ENCODE measurements around the gene COL10A1. TPM values are rescaled to one million over a fixed set of nuclear protein-coding genes. Genes with fewer than 3 reads are reported as not detected.

The COL10A1 gene
- total RNA-seq, 1 donor, result 4.3 TPM

DNA sequence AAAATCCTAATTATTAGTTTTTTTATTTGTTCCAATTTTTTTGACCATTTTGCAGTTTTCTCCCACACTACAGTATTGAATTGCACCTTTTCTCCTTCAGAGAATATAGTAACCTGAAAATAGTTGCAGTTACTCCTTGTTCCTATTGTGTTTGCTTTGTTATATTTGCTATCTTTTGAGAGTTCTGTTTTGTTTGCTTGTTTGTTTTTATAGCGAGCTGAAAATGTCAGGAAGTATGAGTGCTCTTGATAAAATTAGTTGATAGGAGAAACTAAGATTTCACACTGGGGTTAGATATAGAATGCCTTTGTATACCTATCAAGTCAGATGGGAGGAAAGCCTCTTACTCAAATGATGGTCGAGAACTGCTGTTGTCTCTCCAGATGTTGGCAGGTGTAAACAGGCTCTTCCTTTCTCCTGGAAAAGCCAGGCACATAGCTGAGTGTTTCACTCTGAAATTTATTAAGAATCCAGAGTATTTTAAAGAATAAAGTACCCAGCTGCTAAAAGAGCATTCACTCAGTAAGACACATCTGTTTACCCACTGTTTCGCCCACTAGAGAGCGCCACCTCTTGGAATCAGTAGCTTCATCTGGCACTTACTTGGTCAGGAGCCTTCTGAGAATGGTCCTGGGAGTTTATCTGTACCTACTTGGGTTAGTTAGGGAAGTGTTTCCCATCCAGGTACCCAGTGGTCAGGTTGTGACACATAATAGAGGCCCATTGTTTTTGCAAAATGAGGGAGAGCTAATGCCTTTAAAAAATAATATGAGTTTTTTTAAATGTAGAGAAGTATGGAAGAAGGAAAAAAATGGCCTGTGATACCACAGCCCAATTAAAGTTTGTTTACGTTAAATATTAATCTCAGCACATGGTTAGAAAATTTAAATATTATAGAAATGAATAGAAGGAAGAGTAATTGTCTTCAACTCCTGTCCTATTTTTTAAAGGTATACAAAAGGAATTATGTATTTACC, 14.1 kb downstream of the COL10A1 start:
- H3K4me3 ChIP-seq (ENCODE audit: low read depth, low read length), result no peak overlapping the region
- peak; percentile 47 for DNase-seq (ENCODE audit: low read depth)
- TF ChIP-seq CTCF (IDR thresholded peaks at IDR 0.05; ENCODE audit: insufficient read depth, low read depth, low read length), result peak; percentile 78

GRCh38 chr6:116108836-116109235, 17.1 kb downstream of the COL10A1 start:
- no peak for TF ChIP-seq CTCF (IDR thresholded peaks at IDR 0.05; ENCODE audit: insufficient read depth, low read depth, low read length)
- no peak overlapping the region for H3K4me3 ChIP-seq (ENCODE audit: low read depth, low read length)
- DNase-seq (ENCODE audit: low read depth), result no peak

DNA sequence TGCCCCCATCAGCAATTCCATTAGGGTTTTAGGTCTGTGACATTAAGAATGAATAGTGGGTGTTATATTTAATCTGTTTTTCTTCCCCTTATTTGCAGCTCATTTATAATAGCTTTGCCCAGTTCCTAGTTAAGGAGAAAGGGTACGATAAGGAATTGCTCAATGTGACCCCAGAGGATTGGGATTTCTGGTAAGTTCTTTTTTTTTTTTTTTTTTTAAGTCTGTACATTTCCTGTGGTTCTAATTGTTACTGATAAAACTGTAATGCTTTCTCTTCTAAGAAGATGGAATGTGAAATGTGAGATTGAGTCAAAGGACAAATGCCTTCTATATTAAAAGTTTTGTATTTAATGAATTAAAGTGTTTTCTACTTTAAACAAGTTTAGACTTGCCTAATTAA, 19.8 kb downstream of the COL10A1 start:
- peak; percentile 71 for DNase-seq (ENCODE audit: low read depth)
- no peak for TF ChIP-seq CTCF (IDR thresholded peaks at IDR 0.05; ENCODE audit: insufficient read depth, low read depth, low read length)
- no peak overlapping the region for H3K4me3 ChIP-seq (ENCODE audit: low read depth, low read length)

DNA sequence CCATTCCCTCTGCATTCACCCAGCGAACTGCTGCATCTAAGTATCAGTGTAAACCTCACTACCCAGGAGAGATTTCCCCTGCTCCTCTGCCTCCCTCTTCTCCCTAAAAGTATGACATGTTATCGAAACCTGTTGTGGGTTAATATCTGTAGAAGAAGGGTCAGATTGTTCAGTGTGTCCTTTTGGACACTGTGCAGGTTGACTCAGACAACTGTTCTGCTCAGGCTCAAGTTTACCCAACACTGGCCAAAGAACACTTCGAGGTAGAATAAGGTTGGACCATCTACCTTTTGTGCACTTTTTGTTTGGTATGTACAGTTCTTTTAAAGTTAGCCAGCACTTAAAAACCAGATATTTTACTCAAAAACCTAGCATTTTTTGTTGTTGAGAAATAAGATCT, 20.7 kb downstream of the COL10A1 start:
- H3K4me3 ChIP-seq (ENCODE audit: low read depth, low read length), result no peak overlapping the region
- TF ChIP-seq CTCF (IDR thresholded peaks at IDR 0.05; ENCODE audit: insufficient read depth, low read depth, low read length), result no peak
- DNase-seq (ENCODE audit: low read depth), result no peak

GRCh38 chr6:116104636-116105035, 21.3 kb downstream of the COL10A1 start:
- no peak for TF ChIP-seq CTCF (IDR thresholded peaks at IDR 0.05; ENCODE audit: insufficient read depth, low read depth, low read length)
- no peak overlapping the region for H3K4me3 ChIP-seq (ENCODE audit: low read depth, low read length)
- DNase-seq (ENCODE audit: low read depth), result no peak

- H3K4me3 ChIP-seq (ENCODE audit: low read depth, low read length), result no peak overlapping the region
- no peak for DNase-seq (ENCODE audit: low read depth)
- TF ChIP-seq CTCF (IDR thresholded peaks at IDR 0.05; ENCODE audit: insufficient read depth, low read depth, low read length), result no peak
Observed at GRCh38 chr6:116102873-116103272, 23.1 kb downstream of the COL10A1 start.

Data from fibroblast of villous mesenchyme (primary cell).